ENCODE measurements around the gene EPC1.

DNA sequence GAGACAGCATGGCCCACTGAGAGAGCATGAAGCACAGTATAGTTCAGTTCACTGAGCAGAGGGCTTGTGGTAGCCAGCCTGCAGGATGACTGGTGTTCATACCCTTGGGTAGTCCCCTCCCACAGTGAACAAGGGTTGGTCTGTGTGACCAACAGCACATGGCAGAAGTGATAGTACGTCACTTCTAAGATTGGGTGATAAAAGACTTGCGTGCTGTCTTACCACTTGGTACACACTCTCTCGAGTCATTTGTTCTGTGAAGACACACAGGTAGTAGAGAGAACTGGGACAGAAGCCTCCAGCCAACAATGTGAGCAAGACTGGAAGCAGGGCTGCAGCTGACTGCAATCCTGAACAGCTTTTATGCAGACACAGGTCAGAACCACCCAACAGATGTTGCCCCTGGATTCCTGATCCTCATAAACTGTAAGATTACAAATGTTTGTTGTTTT lies 14.6 kb downstream of the EPC1 start:
- TF ChIP-seq POLR2A (IDR thresholded peaks at IDR 0.05; ENCODE audit: low read depth, low read length) (peak; percentile 89), TAF1 (IDR thresholded peaks at IDR 0.05; ENCODE audit: borderline replicate concordance, low read depth, low read length) (peak; percentile 78)

Measured in GM12892 (cell line).